Kidney epithelial cell (primary cell): ENCODE measurements around the gene SARS1. TPM values are rescaled to one million over a fixed set of nuclear protein-coding genes. Genes with fewer than 3 reads are reported as not detected.
"Not testable (repeated sequence)": the region's sequence is repeated elsewhere in the genome, so short reads cannot be mapped to it uniquely, and the experiment has no call there.

Source experiments
- DNase-seq: peaks from one replicate; pipeline ENCODE4 v3.0.0-alpha.2; 2010; ENCODE audit warnings: low read depth
- H3K27me3 ChIP-seq: 2 replicates; pipeline ENCODE4 v1.6.0; 2011; ENCODE audit warnings: low read length; ENCODE audit not compliant: control insufficient read depth, insufficient read depth
- H3K36me3 ChIP-seq: 2 replicates; pipeline ENCODE4 v1.5.1; 2011; ENCODE audit warnings: low read length; ENCODE audit not compliant: control insufficient read depth, insufficient read depth
- H3K4me3 ChIP-seq: 2 replicates; pipeline ENCODE4 v1.5.1; 2011; ENCODE audit warnings: low read depth, mild to moderate bottlenecking, control low read depth, low read length
- total RNA-seq: library from RNA; depleted of rRNA; stranded (reverse); fragments of >200 nt; gene quantifications from 2 replicates; pipeline ENCODE4 v1.2.3, GENCODE V29; 2015
- TF ChIP-seq, protein P1 (sequence below): IDR thresholded peaks from 2 replicates; pipeline ENCODE4 v1.5.1; 2011; ENCODE audit warnings: mild to moderate bottlenecking, moderate library complexity, low read length, control low read depth, inconsistent platforms; ENCODE audit not compliant: insufficient read depth, poor library complexity, severe bottlenecking

The SARS1 gene
- total RNA-seq, 1 donor from 2014 or later, result 411 TPM

DNA sequence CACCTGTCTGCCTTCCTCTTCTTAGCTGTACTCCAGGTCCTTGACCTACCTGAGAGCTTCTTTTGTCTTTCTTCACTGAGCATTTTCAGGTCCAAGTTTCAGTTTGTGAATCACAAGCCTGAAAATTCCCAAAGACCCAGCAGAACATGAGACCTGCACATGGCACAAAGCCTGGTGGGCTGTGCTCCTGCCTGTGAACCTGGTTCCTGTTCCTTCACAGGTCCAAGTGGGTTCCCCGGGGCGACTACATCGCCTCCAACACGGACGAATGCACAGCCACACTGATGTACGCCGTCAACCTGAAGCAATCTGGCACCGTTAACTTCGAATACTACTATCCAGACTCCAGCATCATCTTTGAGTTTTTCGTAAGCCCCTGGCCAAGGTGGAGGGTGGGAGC, 42.1 kb upstream of the SARS1 start:
- no peaks in the 10 kb centered on the region for H3K27me3 ChIP-seq
- H3K36me3 ChIP-seq, result no peaks in the 10 kb centered on the region
- no peak overlapping the region for H3K4me3 ChIP-seq
- TF ChIP-seq, protein P1, sequence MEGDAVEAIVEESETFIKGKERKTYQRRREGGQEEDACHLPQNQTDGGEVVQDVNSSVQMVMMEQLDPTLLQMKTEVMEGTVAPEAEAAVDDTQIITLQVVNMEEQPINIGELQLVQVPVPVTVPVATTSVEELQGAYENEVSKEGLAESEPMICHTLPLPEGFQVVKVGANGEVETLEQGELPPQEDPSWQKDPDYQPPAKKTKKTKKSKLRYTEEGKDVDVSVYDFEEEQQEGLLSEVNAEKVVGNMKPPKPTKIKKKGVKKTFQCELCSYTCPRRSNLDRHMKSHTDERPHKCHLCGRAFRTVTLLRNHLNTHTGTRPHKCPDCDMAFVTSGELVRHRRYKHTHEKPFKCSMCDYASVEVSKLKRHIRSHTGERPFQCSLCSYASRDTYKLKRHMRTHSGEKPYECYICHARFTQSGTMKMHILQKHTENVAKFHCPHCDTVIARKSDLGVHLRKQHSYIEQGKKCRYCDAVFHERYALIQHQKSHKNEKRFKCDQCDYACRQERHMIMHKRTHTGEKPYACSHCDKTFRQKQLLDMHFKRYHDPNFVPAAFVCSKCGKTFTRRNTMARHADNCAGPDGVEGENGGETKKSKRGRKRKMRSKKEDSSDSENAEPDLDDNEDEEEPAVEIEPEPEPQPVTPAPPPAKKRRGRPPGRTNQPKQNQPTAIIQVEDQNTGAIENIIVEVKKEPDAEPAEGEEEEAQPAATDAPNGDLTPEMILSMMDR, result no peak
- DNase-seq, result no peak

- not testable (repeated sequence) for H3K27me3 ChIP-seq, H3K36me3 ChIP-seq, DNase-seq, H3K4me3 ChIP-seq
These were observed 37.4 kb upstream of the SARS1 start for GRCh38 chr1:109176349-109176748.

DNA sequence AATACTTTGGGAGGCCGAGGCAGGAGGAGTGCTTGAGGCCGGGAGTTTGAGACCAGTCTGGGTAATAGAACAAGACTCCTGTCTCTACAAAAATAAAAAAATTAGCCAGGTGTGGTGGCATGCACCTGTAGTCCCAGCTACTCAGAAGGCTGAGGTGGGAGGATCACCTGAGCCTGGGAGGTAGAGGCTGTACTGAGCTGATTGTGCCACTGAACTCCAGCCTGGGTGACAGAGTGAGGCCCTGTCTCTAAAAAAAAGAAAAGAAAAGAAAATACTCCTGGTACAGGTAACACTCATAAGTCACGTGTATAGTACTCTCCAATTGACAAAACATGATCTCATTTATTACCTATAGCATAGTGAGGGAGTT, 33.0 kb upstream of the SARS1 start:
- H3K36me3 ChIP-seq, H3K27me3 ChIP-seq, DNase-seq, H3K4me3 ChIP-seq: not testable (repeated sequence)

DNA sequence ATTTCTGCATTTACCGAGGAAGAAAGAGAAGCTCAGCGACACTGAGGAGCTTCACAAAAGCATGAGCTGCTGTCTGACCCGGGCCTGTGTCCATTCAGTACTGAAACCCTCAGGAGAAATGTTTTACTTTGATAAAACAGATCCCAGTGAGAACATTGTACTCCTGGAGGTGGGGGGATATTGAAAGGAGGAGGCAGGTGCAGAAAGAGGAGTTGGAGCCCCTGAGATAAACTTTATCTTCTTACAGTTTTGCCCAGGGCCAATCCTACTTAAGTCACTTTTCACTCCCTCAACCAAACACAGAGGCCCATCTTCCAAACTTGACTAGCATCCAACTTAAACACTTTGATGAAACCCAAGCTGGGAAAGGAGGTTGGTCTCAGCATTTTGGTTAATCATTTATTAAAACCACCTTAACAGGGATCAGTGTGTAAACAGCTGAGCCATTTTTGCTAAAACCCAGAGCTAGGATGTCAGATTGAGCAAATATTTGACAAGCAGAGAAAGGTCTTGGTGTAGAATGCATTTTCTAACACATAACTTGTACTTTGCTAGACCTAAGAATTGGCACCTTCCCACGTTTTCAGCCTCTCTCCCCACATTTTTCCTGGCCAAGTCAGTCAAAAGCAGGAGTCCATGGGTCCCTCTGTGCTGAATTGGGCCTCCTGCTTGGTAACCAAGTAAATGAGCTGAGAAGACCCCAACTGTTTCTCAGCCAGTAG, 32.5 kb upstream of the SARS1 start:
- H3K27me3 ChIP-seq, result no peaks in the 10 kb centered on the region
- TF ChIP-seq, protein P1, result no peak
- DNase-seq, result peak; percentile 77
- no peaks in the 10 kb centered on the region for H3K36me3 ChIP-seq
- no peak overlapping the region for H3K4me3 ChIP-seq

DNA sequence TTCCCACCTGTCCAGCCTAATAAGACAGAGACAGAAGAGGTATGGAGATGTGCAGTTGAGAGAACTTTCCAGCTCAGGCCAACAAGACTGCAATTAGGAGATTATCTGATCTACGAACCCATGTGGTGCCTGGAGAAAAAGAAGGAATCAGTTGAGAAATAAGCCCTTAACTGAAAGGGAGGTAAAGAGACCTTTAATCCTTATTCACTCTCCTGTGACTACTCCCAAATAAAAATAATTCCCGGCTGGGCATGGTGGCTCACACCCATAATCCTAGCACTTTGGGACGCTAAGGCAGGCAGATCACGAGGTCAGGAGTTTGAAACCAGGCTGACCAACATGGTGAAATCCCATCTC, 31.9 kb upstream of the SARS1 start:
- DNase-seq, result no peak
- Histone ChIP-seq H3K4me3 (no peak overlapping the region), H3K36me3 (no peaks in the 10 kb centered on the region), H3K27me3 (no peaks in the 10 kb centered on the region)
- TF ChIP-seq, protein P1, result no peak

GRCh38 chr1:109183058-109183738, 30.5 kb upstream of the SARS1 start:
- TF ChIP-seq, protein P1, result no peak
- DNase-seq, result no peak
- H3K27me3 ChIP-seq, result no peaks in the 10 kb centered on the region
- H3K4me3 ChIP-seq, result no peak overlapping the region
- H3K36me3 ChIP-seq, result no peaks in the 10 kb centered on the region

DNA sequence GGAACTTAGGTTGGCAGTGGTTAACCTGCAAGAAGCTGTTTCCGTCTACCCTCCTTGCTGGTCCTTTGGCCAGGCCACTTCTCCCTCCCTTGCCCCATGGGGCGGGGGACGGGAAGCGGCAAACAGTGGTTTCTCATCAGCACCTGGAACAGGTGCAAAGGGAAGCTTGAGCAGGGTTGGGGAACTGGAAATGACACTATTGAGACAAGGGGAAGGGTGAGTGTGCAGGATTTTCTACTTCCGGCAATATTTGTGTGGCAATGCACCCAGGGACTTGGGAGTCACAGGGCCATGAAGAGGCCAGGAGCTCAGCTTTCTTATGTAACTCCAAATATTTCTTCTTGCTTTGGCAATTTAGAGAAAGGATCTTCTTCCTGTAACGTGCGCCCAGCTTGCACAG, 29.0 kb upstream of the SARS1 start:
- TF ChIP-seq, protein P1, result no peak
- H3K27me3 ChIP-seq, result no peaks in the 10 kb centered on the region
- no peak for DNase-seq

More for the DNA sequence above, 29.0 kb upstream of the SARS1 start:
- no peak overlapping the region for H3K4me3 ChIP-seq
- no peaks in the 10 kb centered on the region for H3K36me3 ChIP-seq
